H9 (cell line): Measurements from ENCODE around the gene DDX19B. TPM values are rescaled to one million over a fixed set of nuclear protein-coding genes. Genes with fewer than 3 reads are reported as not detected.

Experiments used
- DNase-seq: peaks from one replicate; pipeline ENCODE4 v3.0.0-alpha.2; 2017
- H2AFZ ChIP-seq: one replicate; pipeline ENCODE4 v1.6.1; 2013; ENCODE audit warnings: mild to moderate bottlenecking, low read length, control low read depth, moderate library complexity
- H2AK5ac ChIP-seq: 2 replicates; pipeline ENCODE4 v1.6.1; 2013; ENCODE audit warnings: low read length, control low read depth, mixed read lengths; ENCODE audit not compliant: insufficient read length
- H2BK120ac ChIP-seq: one replicate; pipeline ENCODE4 v1.6.1; 2013; ENCODE audit warnings: low read depth, mild to moderate bottlenecking, low read length, control low read depth, inconsistent platforms; ENCODE audit not compliant: poor library complexity, severe bottlenecking
- H2BK12ac ChIP-seq: 2 replicates; pipeline ENCODE4 v1.6.1; 2013; ENCODE audit warnings: low read length, control low read depth, mixed read lengths, low read depth; ENCODE audit not compliant: insufficient read length
- H2BK15ac ChIP-seq: 2 replicates; pipeline ENCODE4 v1.6.1; 2013; ENCODE audit warnings: low read depth, low read length, control low read depth
- H2BK20ac ChIP-seq: one replicate; pipeline ENCODE4 v1.6.1; 2013; ENCODE audit warnings: low read depth, mild to moderate bottlenecking, low read length, control low read depth, inconsistent platforms; ENCODE audit not compliant: poor library complexity, severe bottlenecking
- H2BK5ac ChIP-seq: 2 replicates; pipeline ENCODE4 v1.6.1; 2013; ENCODE audit warnings: low read length, control low read depth, mixed read lengths; ENCODE audit not compliant: insufficient read length
- H3K14ac ChIP-seq: 2 replicates; pipeline ENCODE4 v1.6.1; 2013; ENCODE audit warnings: low read length, control low read depth; ENCODE audit not compliant: insufficient read depth
- H3K18ac ChIP-seq: 2 replicates; pipeline ENCODE4 v1.6.1; 2013; ENCODE audit warnings: low read depth, mild to moderate bottlenecking, mixed read lengths, low read length, control low read depth; ENCODE audit not compliant: insufficient read length
- H3K23ac ChIP-seq: 2 replicates; pipeline ENCODE4 v1.6.1; 2013; ENCODE audit warnings: low read length, control low read depth, mixed read lengths, low read depth; ENCODE audit not compliant: insufficient read length
- H3K23me2 ChIP-seq: 2 replicates; pipeline ENCODE4 v1.6.1; 2013; ENCODE audit warnings: low read depth, mild to moderate bottlenecking, mixed read lengths, low read length, control low read depth; ENCODE audit not compliant: insufficient read length, poor library complexity, severe bottlenecking
- H3K27ac ChIP-seq: 2 replicates; pipeline ENCODE4 v1.5.1; 2013; ENCODE audit warnings: low read length, control low read depth, mixed read lengths, low read depth; ENCODE audit not compliant: insufficient read length
- H3K27me3 ChIP-seq: 2 replicates; pipeline ENCODE4 v1.6.1; 2013; ENCODE audit warnings: low read length, control low read depth, inconsistent platforms; ENCODE audit not compliant: insufficient read depth
- H3K4ac ChIP-seq: 2 replicates; pipeline ENCODE4 v1.6.1; 2013; ENCODE audit warnings: low read depth, mild to moderate bottlenecking, control low read depth, inconsistent platforms, low read length, moderate library complexity
- H3K4me1 ChIP-seq: 2 replicates; pipeline ENCODE4 v1.6.1; 2013; ENCODE audit warnings: low read length, control low read depth, inconsistent platforms; ENCODE audit not compliant: insufficient read depth
- H3K4me2 ChIP-seq: 2 replicates; pipeline ENCODE4 v1.6.1; 2013; ENCODE audit warnings: low read length, control low read depth, mixed read lengths; ENCODE audit not compliant: insufficient read length, insufficient read depth
- H3K56ac ChIP-seq: 2 replicates; pipeline ENCODE4 v1.6.1; 2013; ENCODE audit warnings: low read depth, mild to moderate bottlenecking, mixed read lengths, low read length, control low read depth; ENCODE audit not compliant: insufficient read length
- H3K79me1 ChIP-seq: 2 replicates; pipeline ENCODE4 v1.6.1; 2013; ENCODE audit warnings: low read depth, mild to moderate bottlenecking, moderate library complexity, low read length, control low read depth, inconsistent platforms; ENCODE audit not compliant: insufficient read depth, poor library complexity, severe bottlenecking
- H3K79me2 ChIP-seq: 2 replicates; pipeline ENCODE4 v1.6.1; 2013; ENCODE audit warnings: low read length, control low read depth, inconsistent platforms; ENCODE audit not compliant: insufficient read depth
- H3K9ac ChIP-seq: 2 replicates; pipeline ENCODE4 v1.6.1; 2013; ENCODE audit warnings: low read length, control low read depth, mixed read lengths; ENCODE audit not compliant: insufficient read length; ENCODE audit errors: extremely low read depth
- H3K9me3 ChIP-seq: one replicate; pipeline ENCODE4 v1.6.1; 2013; ENCODE audit warnings: low read depth, low read length, inconsistent platforms; ENCODE audit not compliant: control insufficient read depth
- H3T11ph ChIP-seq: one replicate; pipeline ENCODE4 v1.6.1; 2013; ENCODE audit warnings: mild to moderate bottlenecking, low read length, control low read depth, inconsistent platforms
- H4K20me1 ChIP-seq: one replicate; pipeline ENCODE4 v1.6.1; 2013; ENCODE audit not compliant: control insufficient read depth, insufficient read length, insufficient read depth
- H4K5ac ChIP-seq: 2 replicates; pipeline ENCODE4 v1.6.1; 2013; ENCODE audit warnings: low read depth, mild to moderate bottlenecking, mixed read lengths, low read length, control low read depth; ENCODE audit not compliant: insufficient read length
- H4K8ac ChIP-seq: replicated peaks from 2 replicates; pipeline ENCODE4 v1.6.1; 2013; ENCODE audit warnings: low read length, control low read depth, mixed read lengths, low read depth; ENCODE audit not compliant: insufficient read length
- H4K91ac ChIP-seq: 2 replicates; pipeline ENCODE4 v1.6.1; 2013; ENCODE audit warnings: low read depth, mild to moderate bottlenecking, moderate library complexity, mixed read lengths, low read length, control low read depth; ENCODE audit not compliant: insufficient read length
- H3K27ac Mint-ChIP-seq, 3 experiments: 2 replicates in 2 of 3; 3 replicates in 1 of 3; pipeline ENCODE4 v1.8.0; 2020 to 2021; ENCODE audit warnings: mixed read lengths in 3 of 3, mild to moderate bottlenecking in 1 of 3, moderate library complexity in 1 of 3
- H3K27me3 Mint-ChIP-seq: 2 replicates; pipeline ENCODE4 v1.8.0; 2021; ENCODE audit warnings: low read depth, mild to moderate bottlenecking, moderate library complexity, mixed read lengths
- H3K36me3 Mint-ChIP-seq, 3 experiments: 2 replicates in 2 of 3; 3 replicates in 1 of 3; pipeline ENCODE4 v1.8.0; 2020 to 2021; ENCODE audit warnings: low read depth in 3 of 3, mixed read lengths in 3 of 3; ENCODE audit not compliant: insufficient read depth in 1 of 3
- H3K4me1 Mint-ChIP-seq, 2 experiments: 2 replicates each; pipeline ENCODE4 v1.8.0; 2020; ENCODE audit warnings: mixed read lengths in 2 of 2
- H3K4me3 Mint-ChIP-seq, 2 experiments: 2 replicates in 1 of 2; 3 replicates in 1 of 2; pipeline ENCODE4 v1.8.0; 2020 to 2021; ENCODE audit warnings: mild to moderate bottlenecking in 2 of 2, mixed read lengths in 2 of 2, moderate library complexity in 1 of 2
- H3K9me3 Mint-ChIP-seq, 2 experiments: 2 replicates in 1 of 2; 3 replicates in 1 of 2; pipeline ENCODE4 v1.8.0; 2020; ENCODE audit warnings: mild to moderate bottlenecking in 2 of 2, mixed read lengths in 2 of 2, moderate library complexity in 1 of 2
- WGBS: extraction: QIAGEN DNeasy Blood & Tissue Kit; methylation state at CpG from one replicate; pipeline ENCODE4 v1.1.7; 2013; ENCODE audit warnings: missing lambda C conversion rate, low lambda C conversion rate, mixed read lengths; ENCODE audit not compliant: insufficient read length; ENCODE audit errors: extremely low coverage; 5-methylcytosine and 5-hydroxymethylcytosine counted together
- total RNA-seq: library from RNA; stranded (reverse); gene quantifications from 2 replicates; pipeline ENCODE4 v1.2.1, GENCODE V29; 2021
- TF ChIP-seq, protein P1 (sequence below): fragments of 200-600 bp; sonication (generic); conservative IDR thresholded peaks from 3 replicates; pipeline ENCODE4 v1.8.0; 2021; ENCODE audit warnings: antibody characterized with exemption, mild to moderate bottlenecking

Gene DDX19B
- total RNA-seq, 1 experiment from 2014 or later, result 47.3 TPM

DNA sequence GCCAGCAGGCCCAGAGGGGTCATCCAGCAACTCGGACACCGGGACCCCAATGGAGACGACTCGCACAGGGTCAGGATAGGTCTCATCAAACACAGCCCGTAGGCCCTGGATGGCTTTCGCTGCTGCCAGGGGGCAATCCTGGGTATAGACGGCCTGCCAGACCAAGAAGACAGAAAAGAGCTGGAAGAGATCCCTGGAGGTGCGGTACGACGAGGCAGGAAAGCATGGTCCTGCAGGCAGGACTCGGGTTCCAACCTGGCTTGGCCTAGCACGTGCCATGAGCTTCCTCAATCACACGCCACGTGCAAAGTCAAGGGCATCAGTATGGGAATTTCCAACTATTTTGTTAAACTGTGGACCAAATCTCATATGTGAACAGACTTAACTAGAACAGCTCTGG is 40.9 kb upstream of the DDX19B start:
- no peaks in the 10 kb centered on the region; a peak in 1 of 4 replicates for H3K4me1 Mint-ChIP-seq
- H3K9me3 ChIP-seq, result no peaks in the 10 kb centered on the region
- DNase-seq, result peak; percentile 16
- H3K56ac ChIP-seq, result no peak overlapping the region
- H3K23ac ChIP-seq, result no peak overlapping the region
- H2BK12ac ChIP-seq, result no peak overlapping the region
- no peaks in the 10 kb centered on the region for H3K79me1 ChIP-seq
- H4K91ac ChIP-seq, result no peak overlapping the region
- H3K4me3 Mint-ChIP-seq, result no peak overlapping the region
- H2BK5ac ChIP-seq, result no peak overlapping the region
- H3K23me2 ChIP-seq, result no peaks in the 10 kb centered on the region
- no peak overlapping the region for H2AK5ac ChIP-seq
- no peak overlapping the region for H3T11ph ChIP-seq
- no peak overlapping the region for H3K18ac ChIP-seq
- H3K4me1 ChIP-seq, result no peaks in the 10 kb centered on the region
- H4K8ac ChIP-seq, result no peak overlapping the region
- H4K20me1 ChIP-seq, result no peaks in the 10 kb centered on the region
- no peaks in the 10 kb centered on the region for H3K27me3 Mint-ChIP-seq
- no peaks in the 10 kb centered on the region for H3K27me3 ChIP-seq
- no peak overlapping the region for H2AFZ ChIP-seq
- H3K4me2 ChIP-seq, result no peak overlapping the region
- H3K27ac ChIP-seq, result no peak overlapping the region
- peak overlapping the region; percentile 21 to 85 (median 82); a peak in 4 of 7 replicates for H3K27ac Mint-ChIP-seq
- no peak overlapping the region for H2BK15ac ChIP-seq
- H3K79me2 ChIP-seq, result no peaks in the 10 kb centered on the region
- no peak overlapping the region for H2BK20ac ChIP-seq
- H3K4ac ChIP-seq, result no peak overlapping the region
- TF ChIP-seq, protein P1, sequence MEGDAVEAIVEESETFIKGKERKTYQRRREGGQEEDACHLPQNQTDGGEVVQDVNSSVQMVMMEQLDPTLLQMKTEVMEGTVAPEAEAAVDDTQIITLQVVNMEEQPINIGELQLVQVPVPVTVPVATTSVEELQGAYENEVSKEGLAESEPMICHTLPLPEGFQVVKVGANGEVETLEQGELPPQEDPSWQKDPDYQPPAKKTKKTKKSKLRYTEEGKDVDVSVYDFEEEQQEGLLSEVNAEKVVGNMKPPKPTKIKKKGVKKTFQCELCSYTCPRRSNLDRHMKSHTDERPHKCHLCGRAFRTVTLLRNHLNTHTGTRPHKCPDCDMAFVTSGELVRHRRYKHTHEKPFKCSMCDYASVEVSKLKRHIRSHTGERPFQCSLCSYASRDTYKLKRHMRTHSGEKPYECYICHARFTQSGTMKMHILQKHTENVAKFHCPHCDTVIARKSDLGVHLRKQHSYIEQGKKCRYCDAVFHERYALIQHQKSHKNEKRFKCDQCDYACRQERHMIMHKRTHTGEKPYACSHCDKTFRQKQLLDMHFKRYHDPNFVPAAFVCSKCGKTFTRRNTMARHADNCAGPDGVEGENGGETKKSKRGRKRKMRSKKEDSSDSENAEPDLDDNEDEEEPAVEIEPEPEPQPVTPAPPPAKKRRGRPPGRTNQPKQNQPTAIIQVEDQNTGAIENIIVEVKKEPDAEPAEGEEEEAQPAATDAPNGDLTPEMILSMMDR, result no peak
- no peak overlapping the region for H3K14ac ChIP-seq
- no peaks in the 10 kb centered on the region for H3K9me3 Mint-ChIP-seq
- H4K5ac ChIP-seq, result no peak overlapping the region
- H3K9ac ChIP-seq, result no peak overlapping the region
- no peak overlapping the region for H2BK120ac ChIP-seq
- WGBS, result no CpG with 5 or more reads among the region's 14 CpGs
- peaks cover 63 to 95% (median 91%) of the 10 kb centered on the region in 3 experiments for H3K36me3 Mint-ChIP-seq
